Keratinocyte (primary cell): ENCODE measurements around the gene MAP3K14. TPM values are rescaled to one million over a fixed set of nuclear protein-coding genes. Genes with fewer than 3 reads are reported as not detected.
A peak's percentile ranks its signal among the peaks of the same experiment; 100 is the strongest.

Experiments
- DNase-seq: peaks from one replicate; pipeline ENCODE4 v3.0.0-alpha.2; 2011; ENCODE audit warnings: low read depth, missing footprints, low spot score
- FAIRE-seq: peaks from 2 replicates; lab custom pipeline; 2011; peaks lifted over from hg19 to GRCh38; lab: Jason Lieb, UNC
- H2AFZ ChIP-seq: 2 replicates; pipeline ENCODE4 v1.6.0; 2012; ENCODE audit warnings: low read length, control low read depth, inconsistent platforms; ENCODE audit not compliant: control insufficient read depth
- H3K27ac ChIP-seq: 2 replicates; pipeline ENCODE4 v1.5.1; 2011; ENCODE audit warnings: low read length; ENCODE audit not compliant: control insufficient read depth, insufficient read depth
- H3K27me3 ChIP-seq: 3 replicates; pipeline ENCODE4 v1.6.0; 2011; ENCODE audit warnings: low read length; ENCODE audit not compliant: control insufficient read depth, insufficient read depth; ENCODE audit errors: extremely low read depth
- H3K36me3 ChIP-seq, 2 experiments: 2 replicates in 1 of 2; 3 replicates in 1 of 2; pipeline ENCODE4 v1.5.1; 2011; ENCODE audit warnings: low read length in 2 of 2, mild to moderate bottlenecking in 1 of 2; ENCODE audit not compliant: control insufficient read depth in 2 of 2, insufficient read depth in 2 of 2; ENCODE audit errors: extremely low read depth in 1 of 2
- H3K4me1 ChIP-seq: 3 replicates; pipeline ENCODE4 v1.5.1; 2011; ENCODE audit warnings: low read length; ENCODE audit not compliant: control insufficient read depth, insufficient read depth; ENCODE audit errors: extremely low read depth
- H3K4me2 ChIP-seq: 3 replicates; pipeline ENCODE4 v1.6.0; 2011; ENCODE audit warnings: low read depth, low read length; ENCODE audit not compliant: control insufficient read depth, insufficient read depth; ENCODE audit errors: extremely low read depth
- H3K4me3 ChIP-seq, 3 experiments: fragments of 200-600 bp in 1 of 3; sonication (generic) in 1 of 3; 2 replicates in 2 of 3; 3 replicates in 1 of 3; pipeline ENCODE4 v1.5.1; 2011 to 2016; ENCODE audit warnings: low read length in 3 of 3, mild to moderate bottlenecking in 3 of 3, control low read depth in 2 of 3, inconsistent platforms in 1 of 3, low read depth in 1 of 3, mixed read lengths in 1 of 3, mixed run types in 1 of 3, moderate library complexity in 1 of 3; ENCODE audit not compliant: control insufficient read depth in 2 of 3, insufficient read depth in 2 of 3; ENCODE audit errors: extremely low read depth in 1 of 3
- H3K79me2 ChIP-seq: 2 replicates; pipeline ENCODE4 v1.6.0; 2012; ENCODE audit warnings: low read length; ENCODE audit not compliant: control insufficient read depth, insufficient read depth
- H3K9ac ChIP-seq: 3 replicates; pipeline ENCODE4 v1.6.0; 2011; ENCODE audit warnings: low read length; ENCODE audit not compliant: control insufficient read depth, insufficient read depth; ENCODE audit errors: extremely low read depth
- H3K9me1 ChIP-seq: 3 replicates; pipeline ENCODE4 v1.6.0; 2011; ENCODE audit warnings: low read length; ENCODE audit not compliant: control insufficient read depth, insufficient read depth; ENCODE audit errors: extremely low read depth
- H3K9me3 ChIP-seq: 2 replicates; pipeline ENCODE4 v1.5.1; 2012; ENCODE audit warnings: low read depth, low read length; ENCODE audit not compliant: control insufficient read depth
- H4K20me1 ChIP-seq: 3 replicates; pipeline ENCODE4 v1.6.0; 2011; ENCODE audit warnings: low read length; ENCODE audit not compliant: control insufficient read depth, insufficient read depth; ENCODE audit errors: extremely low read depth
- CTCF ChIP-seq, 3 experiments: IDR thresholded peaks in 1 of 3; conservative IDR thresholded peaks in 1 of 3; optimal IDR thresholded peaks in 1 of 3; 2 replicates in 2 of 3; 3 replicates in 1 of 3; pipeline versions ENCODE3 to v1.5.1; 2011; ENCODE audit warnings: low read length in 3 of 3, mild to moderate bottlenecking in 3 of 3, moderate library complexity in 2 of 3, control low read depth in 1 of 3, inconsistent platforms in 1 of 3; ENCODE audit not compliant: insufficient read depth in 2 of 3; ENCODE audit errors: extremely low read depth in 1 of 3
- EZH2 ChIP-seq: IDR thresholded peaks from one replicate; pipeline ENCODE4 v1.6.1; 2012; ENCODE audit warnings: inconsistent platforms, mild to moderate bottlenecking, low read length, moderate library complexity
- dilution Hi-C: fragments of 300-500 bp; cut with MboI; formaldehyde crosslinking; loops from one replicate; pipeline ENCODE4 v1.7.0; 2020; ENCODE audit warnings: low sequenced_read_pairs; ENCODE audit not compliant: extremely low pct_ligation_motif_present
- polyA plus RNA-seq, 5 experiments: library from polyadenylated mRNA; depleted of rRNA in 3 of 5; stranded (reverse) in 3 of 5; stranded (forward) in 1 of 5; unstranded in 1 of 5; fragments of >200 nt; gene quantifications; 1 replicate in 1 of 5; 2 replicates in 3 of 5; 3 replicates in 1 of 5; pipeline versions ENCODE4 v1.2.1 to v1.2.3, GENCODE V29; 2011 to 2012; ENCODE audit warnings: missing spikeins in 2 of 5, low read depth in 1 of 5, low replicate concordance in 1 of 5

MAP3K14 gene
- polyA plus RNA-seq, 1 donor (not counting 4 experiments of a cell fraction or from before 2014, with no cell fraction given), result 6.5 TPM

- no peaks in the 10 kb centered on the region for H3K9me3 ChIP-seq
- peak overlapping the region; percentile 45 for H3K27ac ChIP-seq
- H3K27me3 ChIP-seq, result no peaks in the 10 kb centered on the region
- no peak for DNase-seq
- TF ChIP-seq CTCF (optimal IDR thresholded peaks at IDR 0.05 in 1 of 3, IDR thresholded peaks at IDR 0.05 in 1 of 3, conservative IDR thresholded peaks at IDR 0.05 in 1 of 3; ENCODE audit: extremely low read depth in 1 of 3, insufficient read depth in 2 of 3, low read length in 3 of 3) (no peak), EZH2 (no peak)
- H2AFZ ChIP-seq, result no peak overlapping the region
- H3K4me1 ChIP-seq, result peaks cover 65% of the 10 kb centered on the region
- H3K4me2 ChIP-seq, result peak overlapping the region; percentile 47
- FAIRE-seq, result peak; percentile 17
- peaks cover 80% of the 10 kb centered on the region for H3K79me2 ChIP-seq
- peaks cover 4% of the 10 kb centered on the region for H4K20me1 ChIP-seq
- H3K9me1 ChIP-seq, result peaks cover 17% of the 10 kb centered on the region
- dilution Hi-C loops, result no loop called here
- H3K9ac ChIP-seq, result no peak overlapping the region
- H3K36me3 ChIP-seq, result peaks cover 14 to 33% of the 10 kb centered on the region in 2 experiments
- no peak overlapping the region for H3K4me3 ChIP-seq
These were observed 22.3 kb downstream of the MAP3K14 start for GRCh38 chr17:45294506-45294905.

GRCh38 chr17:45293413-45294211, 23.2 kb downstream of the MAP3K14 start:
- Histone ChIP-seq H3K79me2 (peaks cover 71% of the 10 kb centered on the region), H3K4me1 (peaks cover 56% of the 10 kb centered on the region), H2AFZ (no peak overlapping the region), H3K9me1 (peaks cover 16% of the 10 kb centered on the region), H4K20me1 (peaks cover 4% of the 10 kb centered on the region), H3K9me3 (no peaks in the 10 kb centered on the region), H3K36me3 (peaks cover 20 to 36% of the 10 kb centered on the region in 2 experiments), H3K4me2 (peak overlapping the region; percentile 47), H3K27me3 (no peaks in the 10 kb centered on the region), H3K9ac (no peak overlapping the region), H3K27ac (peak overlapping the region; percentile 45), H3K4me3 (no peak overlapping the region)
- DNase-seq, result no peak
- dilution Hi-C loops, result no loop called here
- FAIRE-seq, result peak; percentile 84
- TF ChIP-seq CTCF (optimal IDR thresholded peaks at IDR 0.05 in 1 of 3, IDR thresholded peaks at IDR 0.05 in 1 of 3, conservative IDR thresholded peaks at IDR 0.05 in 1 of 3; ENCODE audit: extremely low read depth in 1 of 3, insufficient read depth in 2 of 3, low read length in 3 of 3), result peak in 2 of 3 experiments; percentile 10 to 51
- no peak for TF ChIP-seq EZH2
